Endothelial cell of umbilical vein (primary cell): ENCODE measurements around the gene S100A1. TPM values are rescaled to one million over a fixed set of nuclear protein-coding genes. Genes with fewer than 3 reads are reported as not detected.

ENCODE experiments used
- BruUV-seq: library from RNA; stranded (reverse); fragments of 400-500 nt; replicated peaks from 2 replicates; lab custom pipeline; 2021; lab: Mats Ljungman, UMichigan
- CTCF ChIA-PET: fragments of 300-600, 350-600 bp; sonication (Branson Sonifier 250); formaldehyde crosslinking; loops from one replicate; lab custom pipeline; 2021; ENCODE audit warnings: antibody characterized with exemption, inconsistent platforms; lab: Charles Lee
- POLR2A ChIA-PET: fragments of 300-600, 350-600 bp; sonication (Branson Sonifier 250); formaldehyde crosslinking; loops from one replicate; lab custom pipeline; 2021; ENCODE audit warnings: antibody characterized with exemption, inconsistent platforms; lab: Charles Lee
- DNase-seq: peaks from one replicate; pipeline ENCODE4 v3.0.0-alpha.2; 2011; ENCODE audit warnings: low read depth, low spot score
- FAIRE-seq: peaks from 2 replicates; lab custom pipeline; 2011; peaks lifted over from hg19 to GRCh38; lab: Jason Lieb, UNC
- H2AFZ ChIP-seq: 2 replicates; pipeline ENCODE4 v1.6.0; 2012; ENCODE audit warnings: low read depth, low read length, control low read depth, inconsistent platforms
- H3K27ac ChIP-seq: 2 replicates; pipeline ENCODE4 v1.5.1; 2011; ENCODE audit warnings: low read depth, mild to moderate bottlenecking, control low read depth, low read length, moderate library complexity; ENCODE audit not compliant: insufficient read depth
- H3K27me3 ChIP-seq, 2 experiments: 2 replicates each; pipeline versions ENCODE4 v1.6.0 to v1.6.1; 2011; ENCODE audit warnings: low read length in 2 of 2, mixed read lengths in 1 of 2; ENCODE audit not compliant: control insufficient read depth in 2 of 2, insufficient read depth in 2 of 2
- H3K36me3 ChIP-seq, 2 experiments: 2 replicates in 1 of 2; 3 replicates in 1 of 2; pipeline ENCODE4 v1.5.1; 2011; ENCODE audit warnings: low read length in 2 of 2, mild to moderate bottlenecking in 1 of 2, moderate library complexity in 1 of 2; ENCODE audit not compliant: control insufficient read depth in 2 of 2, insufficient read depth in 2 of 2; ENCODE audit errors: extremely low read depth in 1 of 2
- H3K4me1 ChIP-seq: 3 replicates; pipeline ENCODE4 v1.5.1; 2011; ENCODE audit warnings: mild to moderate bottlenecking, low read length; ENCODE audit not compliant: control insufficient read depth, insufficient read depth; ENCODE audit errors: extremely low read depth
- H3K4me2 ChIP-seq: 2 replicates; pipeline ENCODE4 v1.6.1; 2011; ENCODE audit warnings: low read length, control low read depth, mixed read lengths; ENCODE audit not compliant: insufficient read depth
- H3K4me3 ChIP-seq, 3 experiments: fragments of 200-600 bp in 1 of 3; sonication (generic), shearing (Covaris generic) in 1 of 3; replicated peaks in 1 of 3; 2 replicates each; pipeline ENCODE4 v1.5.1; 2011 to 2016; ENCODE audit warnings: control low read depth in 3 of 3, low read length in 3 of 3, mild to moderate bottlenecking in 2 of 3, inconsistent platforms in 1 of 3, low read depth in 1 of 3, moderate library complexity in 1 of 3; ENCODE audit not compliant: insufficient read depth in 1 of 3
- H3K79me2 ChIP-seq: 2 replicates; pipeline ENCODE4 v1.6.0; 2012; ENCODE audit warnings: low read length, inconsistent platforms; ENCODE audit not compliant: control insufficient read depth, insufficient read depth
- H3K9ac ChIP-seq: replicated peaks from 2 replicates; pipeline ENCODE3; 2011; ENCODE audit warnings: low read length, control low read depth; ENCODE audit not compliant: insufficient read depth; ENCODE audit errors: extremely low read depth
- H3K9me1 ChIP-seq: replicated peaks from 3 replicates; pipeline ENCODE4 v1.6.0; 2011; ENCODE audit warnings: mild to moderate bottlenecking, low read length; ENCODE audit not compliant: control insufficient read depth, insufficient read depth; ENCODE audit errors: extremely low read depth
- H3K9me3 ChIP-seq: replicated peaks from 2 replicates; pipeline ENCODE4 v1.5.1; 2012; ENCODE audit warnings: low read length, inconsistent platforms; ENCODE audit not compliant: control insufficient read depth, insufficient read depth
- H4K20me1 ChIP-seq: replicated peaks from 2 replicates; pipeline ENCODE3; 2011; ENCODE audit warnings: mild to moderate bottlenecking, low read length; ENCODE audit not compliant: control insufficient read depth, insufficient read depth; ENCODE audit errors: extremely low read depth
- EZH2 ChIP-seq: IDR thresholded peaks from 2 replicates; pipeline ENCODE4 v1.6.1; 2012; ENCODE audit warnings: borderline replicate concordance, low read depth, mild to moderate bottlenecking, moderate library complexity, low read length, inconsistent platforms; ENCODE audit not compliant: severe bottlenecking
- FOS ChIP-seq: IDR thresholded peaks from 2 replicates; pipeline ENCODE4 v1.6.1; 2011; ENCODE audit warnings: mild to moderate bottlenecking, low read length, moderate library complexity, borderline replicate concordance; ENCODE audit not compliant: insufficient read depth
- GATA2 ChIP-seq: IDR thresholded peaks from 2 replicates; pipeline ENCODE4 v1.7.0; 2011; ENCODE audit warnings: low read depth, mild to moderate bottlenecking, moderate library complexity, mixed read lengths, low read length; ENCODE audit not compliant: insufficient read length, insufficient read depth
- JUN ChIP-seq: IDR thresholded peaks from 2 replicates; pipeline ENCODE4 v1.6.1; 2011; ENCODE audit warnings: borderline replicate concordance, low read depth; ENCODE audit not compliant: insufficient read length, insufficient read depth
- MYC ChIP-seq: IDR thresholded peaks from one replicate; pipeline ENCODE4 v1.6.1; 2011; ENCODE audit warnings: mild to moderate bottlenecking, low read depth, low read length
- POLR2A ChIP-seq: IDR thresholded peaks from 2 replicates; pipeline ENCODE4 v1.6.1; 2012; ENCODE audit warnings: low read depth, mild to moderate bottlenecking, control low read depth, low read length
- POLR2AphosphoS5 ChIP-seq: IDR thresholded peaks from 2 replicates; pipeline ENCODE4 v1.6.1; 2012; ENCODE audit warnings: low read depth, mild to moderate bottlenecking, control low read depth, low read length, moderate library complexity; ENCODE audit not compliant: insufficient read depth
- dilution Hi-C: fragments of 300-500 bp; cut with MboI; formaldehyde crosslinking; loops from one replicate; pipeline ENCODE4 v1.15.0; 2019; ENCODE audit warnings: low sequenced_read_pairs; ENCODE audit not compliant: extremely low pct_ligation_motif_present
- intact Hi-C: fragments of 100-400 bp; cut with micrococcal nuclease; formaldehyde crosslinking; loops from one replicate; pipeline ENCODE4 v1.10.0; 2022
- polyA plus RNA-seq, 4 experiments: library from polyadenylated mRNA; depleted of rRNA in 3 of 4; stranded (reverse) in 3 of 4; unstranded in 1 of 4; fragments of >200 nt; gene quantifications; 2 replicates each; pipeline versions ENCODE4 v1.2.1 to v1.2.3, GENCODE V29; 2011 to 2012; ENCODE audit warnings: missing spikeins in 1 of 4
- total RNA-seq: library from RNA; stranded (reverse); gene quantifications from 2 replicates; pipeline ENCODE4 v1.2.3, GENCODE V29; 2021
- TF ChIP-seq, protein P1 (sequence below): IDR thresholded peaks from 2 replicates; pipeline ENCODE4 v1.6.1; 2011; ENCODE audit not compliant: insufficient read depth, insufficient read length
- TF ChIP-seq, protein P2 (sequence below), 2 donors: IDR thresholded peaks; 1 replicate in 1 of 2; 2 replicates in 1 of 2; pipeline ENCODE4 v1.5.1; 2011; ENCODE audit warnings: low read length in 2 of 2, mild to moderate bottlenecking in 2 of 2, moderate library complexity in 2 of 2, control low read depth in 1 of 2, inconsistent platforms in 1 of 2, low read depth in 1 of 2; ENCODE audit not compliant: insufficient read depth in 1 of 2; ENCODE audit errors: extremely low read depth in 1 of 2

The S100A1 gene
- total and polyA plus RNA-seq, 2 donors (not counting 3 experiments of a cell fraction or from before 2014, with no cell fraction given) = not detected

DNA sequence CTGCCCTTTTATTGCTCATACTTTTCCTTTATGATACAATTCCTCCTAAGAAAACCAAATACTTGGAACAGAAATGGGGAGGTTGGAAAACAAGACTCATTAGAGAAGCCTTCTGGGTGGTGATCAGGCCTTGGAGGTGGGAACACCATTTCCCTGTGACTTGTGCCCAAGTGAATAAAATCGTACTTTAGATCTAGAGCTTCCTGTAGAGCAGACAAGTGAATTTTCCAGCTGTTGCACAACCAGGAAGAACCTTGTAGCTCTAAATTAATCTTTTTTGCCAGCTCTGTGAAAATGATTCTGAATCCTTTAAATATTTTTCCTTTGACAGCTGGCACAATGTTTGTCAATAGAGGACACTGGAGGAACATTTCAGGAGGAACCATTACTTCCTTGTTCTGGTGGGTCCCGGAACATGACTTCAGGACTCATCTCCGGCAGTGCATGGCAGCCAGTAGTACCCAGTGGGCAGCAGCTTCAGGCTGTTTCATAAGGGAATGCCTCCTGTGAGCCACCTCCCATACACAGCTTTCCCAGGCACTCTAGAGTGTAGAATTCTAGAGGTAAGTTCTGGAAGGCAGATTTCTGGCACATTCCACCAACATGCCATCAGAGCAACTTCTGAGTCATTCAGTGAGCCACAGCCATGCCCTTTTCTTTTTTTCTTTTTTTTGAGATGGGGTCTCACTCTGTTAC is 24.7 kb downstream of the S100A1 start:
- Histone ChIP-seq H3K79me2 (no peaks in the 10 kb centered on the region), H3K9me3 (no peaks in the 10 kb centered on the region), H3K4me3 (no peak overlapping the region), H3K4me2 (no peak overlapping the region), H2AFZ (peak overlapping the region; percentile 29), H3K4me1 (peaks cover 8% of the 10 kb centered on the region), H3K27ac (no peak overlapping the region), H3K36me3 (no peaks in the 10 kb centered on the region), H3K27me3 (no peaks in the 10 kb centered on the region), H4K20me1 (no peaks in the 10 kb centered on the region), H3K9me1 (no peaks in the 10 kb centered on the region), H3K9ac (no peak overlapping the region)
- BruUV-seq = no TSS peak
- no peak for TF ChIP-seq POLR2AphosphoS5
- no peak for TF ChIP-seq POLR2A
- no peak for TF ChIP-seq EZH2
- TF ChIP-seq JUN = no peak
- no peak for TF ChIP-seq MYC
- TF ChIP-seq GATA2 = no peak
- TF ChIP-seq, protein P1, sequence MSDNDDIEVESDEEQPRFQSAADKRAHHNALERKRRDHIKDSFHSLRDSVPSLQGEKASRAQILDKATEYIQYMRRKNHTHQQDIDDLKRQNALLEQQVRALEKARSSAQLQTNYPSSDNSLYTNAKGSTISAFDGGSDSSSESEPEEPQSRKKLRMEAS = no peak
- no peak for TF ChIP-seq FOS
- TF ChIP-seq, protein P2, sequence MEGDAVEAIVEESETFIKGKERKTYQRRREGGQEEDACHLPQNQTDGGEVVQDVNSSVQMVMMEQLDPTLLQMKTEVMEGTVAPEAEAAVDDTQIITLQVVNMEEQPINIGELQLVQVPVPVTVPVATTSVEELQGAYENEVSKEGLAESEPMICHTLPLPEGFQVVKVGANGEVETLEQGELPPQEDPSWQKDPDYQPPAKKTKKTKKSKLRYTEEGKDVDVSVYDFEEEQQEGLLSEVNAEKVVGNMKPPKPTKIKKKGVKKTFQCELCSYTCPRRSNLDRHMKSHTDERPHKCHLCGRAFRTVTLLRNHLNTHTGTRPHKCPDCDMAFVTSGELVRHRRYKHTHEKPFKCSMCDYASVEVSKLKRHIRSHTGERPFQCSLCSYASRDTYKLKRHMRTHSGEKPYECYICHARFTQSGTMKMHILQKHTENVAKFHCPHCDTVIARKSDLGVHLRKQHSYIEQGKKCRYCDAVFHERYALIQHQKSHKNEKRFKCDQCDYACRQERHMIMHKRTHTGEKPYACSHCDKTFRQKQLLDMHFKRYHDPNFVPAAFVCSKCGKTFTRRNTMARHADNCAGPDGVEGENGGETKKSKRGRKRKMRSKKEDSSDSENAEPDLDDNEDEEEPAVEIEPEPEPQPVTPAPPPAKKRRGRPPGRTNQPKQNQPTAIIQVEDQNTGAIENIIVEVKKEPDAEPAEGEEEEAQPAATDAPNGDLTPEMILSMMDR (IDR thresholded peaks at IDR 0.05; ENCODE audit: extremely low read depth in 1 of 2, insufficient read depth in 1 of 2, low read depth in 1 of 2, low read length in 2 of 2) = no peak
- dilution Hi-C loops = no loop called here
- ChIA-PET CTCF (interaction anchor here (0.9 to 2.7 kb wide), 6 partner anchors 9 to 142 kb away, joined by 3 to 9 read pairs (median 4); partner anchors contain the start of genes CHTOP and S100A13), POLR2A (interaction anchor here (0.8 to 1.0 kb wide), 2 partner anchors 15 to 19 kb away, joined by 3 to 6 read pairs; partner anchors contain the start of gene CHTOP)
- DNase-seq = peak; percentile 34
- intact Hi-C loops = no loop called here
- peak; percentile 78 for FAIRE-seq
